GM12878 (cell line): ENCODE measurements around the gene COTL1. TPM values are rescaled to one million over a fixed set of nuclear protein-coding genes. Genes with fewer than 3 reads are reported as not detected.

ENCODE experiments used
- ASH2L ChIP-seq: fragments of 300-600, 200-600 bp; sonication (generic); IDR thresholded peaks from 2 replicates; pipeline ENCODE4 v1.6.1; 2017; ENCODE audit warnings: low read depth, mild to moderate bottlenecking, borderline replicate concordance
- BCL11A ChIP-seq: IDR thresholded peaks from 2 replicates; pipeline ENCODE4 v1.6.1; 2011; ENCODE audit warnings: low read depth, low read length
- BRCA1 ChIP-seq: IDR thresholded peaks from 2 replicates; pipeline ENCODE4 v1.6.1; 2011; ENCODE audit warnings: low read depth, low read length, improper control_type of control experiment
- CUX1 ChIP-seq: IDR thresholded peaks from 2 replicates; pipeline ENCODE4 v1.6.1; 2012; ENCODE audit warnings: improper control_type of control experiment, low read depth, low read length; ENCODE audit not compliant: insufficient replicate concordance
- HDAC6 ChIP-seq: fragments of 200-600 bp; sonication (generic); IDR thresholded peaks from one replicate; pipeline ENCODE4 v1.8.0; 2017; ENCODE audit warnings: antibody characterized with exemption; ENCODE audit not compliant: unreplicated experiment
- JUND ChIP-seq: IDR thresholded peaks from 2 replicates; pipeline ENCODE4 v1.6.1; 2012; ENCODE audit warnings: low read depth, mild to moderate bottlenecking, low read length, improper control_type of control experiment, moderate library complexity
- KAT2A ChIP-seq: conservative IDR thresholded peaks from 2 replicates; pipeline ENCODE4 v1.6.1; 2011; ENCODE audit warnings: low read depth, low read length; ENCODE audit not compliant: control insufficient read depth
- MLLT1 ChIP-seq: fragments of 450-650 bp; IDR thresholded peaks from 2 replicates; pipeline ENCODE4 v1.6.1; 2016; ENCODE audit warnings: mild to moderate bottlenecking
- NFYB ChIP-seq: IDR thresholded peaks from 2 replicates; pipeline ENCODE4 v1.6.1; 2011; ENCODE audit warnings: low read depth, mild to moderate bottlenecking, low read length, improper control_type of control experiment, moderate library complexity; ENCODE audit not compliant: insufficient read depth
- NRF1 ChIP-seq: conservative IDR thresholded peaks from 2 replicates; pipeline ENCODE4 v1.6.1; 2011; ENCODE audit warnings: mild to moderate bottlenecking, low read depth, low read length, improper control_type of control experiment
- PAX5 ChIP-seq: IDR thresholded peaks from 2 replicates; pipeline ENCODE4 v1.6.1; 2011; ENCODE audit warnings: low read depth, low read length, borderline replicate concordance
- POLR2A ChIP-seq: IDR thresholded peaks from 2 replicates; pipeline ENCODE4 v1.6.1; 2011; ENCODE audit warnings: low read depth, mild to moderate bottlenecking, low read length
- SIN3A ChIP-seq: IDR thresholded peaks from 2 replicates; pipeline ENCODE4 v1.6.1; 2012; ENCODE audit warnings: low read depth, low read length, improper control_type of control experiment
- SKIL ChIP-seq: fragments of 450-650 bp; IDR thresholded peaks from 2 replicates; pipeline ENCODE4 v1.6.1; 2017; ENCODE audit warnings: mild to moderate bottlenecking, low read depth, inconsistent platforms; ENCODE audit not compliant: poor library complexity, severe bottlenecking
- ZBTB33 ChIP-seq: fragments of 450-650 bp; IDR thresholded peaks from 2 replicates; pipeline ENCODE4 v1.6.1; 2017; ENCODE audit warnings: mild to moderate bottlenecking
- ZNF207 ChIP-seq: fragments of 450-650 bp; IDR thresholded peaks from 2 replicates; pipeline ENCODE4 v1.6.1; 2014; ENCODE audit warnings: antibody characterized with exemption, mild to moderate bottlenecking, borderline replicate concordance
- polyA plus RNA-seq, 11 experiments: library from polyadenylated mRNA; depleted of rRNA in 4 of 11; unstranded in 6 of 11; stranded (reverse) in 5 of 11; fragments of >200 nt; fragmentation: Nextera tagmentation in 4 of 11; fragmentation: Illumina TruSeq in 1 of 11; extraction: Ambion mirVana in 4 of 11; extraction: Trizol in 1 of 11; gene quantifications; 1 replicate in 1 of 11; 2 replicates in 10 of 11; pipeline versions ENCODE4 v1.2.1 to v1.2.3, GENCODE V29; 2011 to 2016; ENCODE audit warnings: inconsistent platforms in 2 of 11, missing spikeins in 2 of 11, low read depth in 1 of 11
- total RNA-seq, 4 experiments: library from RNA; depleted of rRNA in 3 of 4; stranded (reverse); fragments of >200 nt in 3 of 4; fragmentation: Illumina TruSeq in 1 of 4; extraction: Trizol in 1 of 4; gene quantifications; 2 replicates each; pipeline versions ENCODE4 v1.2.1 to v1.2.3, GENCODE V29; 2013 to 2021

Gene COTL1
- total and polyA plus RNA-seq, 10 of the 15 experiments (the other 5 are each of a cell fraction or from before 2014, with no cell fraction given): 140 to 894 (median 330) TPM

- TF ChIP-seq CUX1 (no peak), KAT2A (no peak), BCL11A (peak; percentile 96), NFYB (peak; percentile 29; the same call in 1 of the 2 replicates), JUND (peak; percentile 92), SKIL (peak; percentile 98), ZNF207 (peak; percentile 53), NRF1 (peak; percentile 26; the same call in 1 of the 2 replicates), ASH2L (no peak), MLLT1 (peak; percentile 81), PAX5 (peak; percentile 99), POLR2A (peak; percentile 85), HDAC6 (no peak), ZBTB33 (no peak), BRCA1 (no peak), SIN3A (0 out of 2 replicates have a peak, but pooled peaks have one; percentile 24)
Observed at GRCh38 chr16:84593825-84594724, 23.8 kb downstream of the COTL1 start (continued).
